GM21723 (cell line): ENCODE results near the gene AADAT.
"Not testable (repeated sequence)": the region's sequence is repeated elsewhere in the genome, so short reads cannot be mapped to it uniquely, and the experiment has no call there.

Source experiments
- ATAC-seq: cut with Tn5 transposase; IDR thresholded peaks from one replicate; pipeline ENCODE4 v1.9.1; 2021; ENCODE audit warnings: mild to moderate bottlenecking, moderate library complexity; ENCODE audit not compliant: unreplicated experiment

Gene AADAT

GRCh38 chr4:170090352-170091052 lies 746 bp upstream of the AADAT start:
- no peak for ATAC-seq

GRCh38 chr4:170089274-170089667 lies 485 bp downstream of the AADAT start:
- ATAC-seq, result peak; percentile 20

DNA sequence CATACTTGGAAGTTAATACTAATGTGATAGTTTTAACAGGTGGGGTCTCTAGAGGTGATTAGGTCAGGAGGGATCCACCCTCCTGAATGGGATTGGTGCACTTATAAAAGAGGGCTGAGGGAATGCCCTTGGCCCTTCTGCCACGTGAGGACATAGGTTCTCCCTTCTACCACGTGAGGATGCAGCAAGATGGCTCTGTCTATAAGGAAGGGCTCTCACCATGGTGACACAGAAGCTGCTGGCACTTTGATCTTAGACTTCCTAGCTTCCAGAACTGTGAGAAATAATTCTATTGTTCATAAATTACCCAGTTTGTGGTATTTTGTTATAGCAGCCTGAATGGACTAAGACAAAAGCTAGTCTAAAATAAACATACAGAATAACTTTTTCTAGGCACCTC lies 1.0 kb downstream of the AADAT start:
- no peak for ATAC-seq

DNA sequence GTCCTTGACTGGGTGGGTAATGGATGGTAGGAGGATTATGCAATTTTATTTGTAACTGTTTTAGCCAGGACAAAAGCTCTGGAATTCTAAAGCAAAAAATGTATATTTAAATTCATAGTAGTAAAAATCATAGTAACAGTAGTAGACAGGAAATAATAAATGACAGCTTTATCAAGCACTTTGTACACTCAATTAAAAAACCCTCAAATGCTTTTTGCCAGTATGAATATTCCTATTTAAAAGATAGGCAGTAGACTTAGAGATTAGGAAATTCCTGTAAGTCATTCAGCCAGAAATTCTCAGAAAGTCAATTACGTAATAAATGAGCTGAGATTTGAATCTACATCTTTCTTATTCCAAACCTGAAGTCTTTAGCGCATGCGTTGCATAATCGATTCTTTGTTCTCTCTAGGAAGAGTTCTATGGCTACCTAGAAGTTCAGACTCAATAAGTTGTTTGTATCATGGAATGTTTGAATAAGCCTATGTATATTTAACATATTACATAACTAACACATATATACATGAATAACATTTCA lies 2.5 kb downstream of the AADAT start:
- ATAC-seq, result no peak

- no peak for ATAC-seq
Measured at GRCh38 chr4:170083541-170083940, 6.2 kb downstream of the AADAT start.

GRCh38 chr4:170080496-170080895 lies 9.3 kb downstream of the AADAT start:
- no peak for ATAC-seq

- ATAC-seq, result no peak
Measured at GRCh38 chr4:170079981-170080380, 9.8 kb downstream of the AADAT start.

DNA sequence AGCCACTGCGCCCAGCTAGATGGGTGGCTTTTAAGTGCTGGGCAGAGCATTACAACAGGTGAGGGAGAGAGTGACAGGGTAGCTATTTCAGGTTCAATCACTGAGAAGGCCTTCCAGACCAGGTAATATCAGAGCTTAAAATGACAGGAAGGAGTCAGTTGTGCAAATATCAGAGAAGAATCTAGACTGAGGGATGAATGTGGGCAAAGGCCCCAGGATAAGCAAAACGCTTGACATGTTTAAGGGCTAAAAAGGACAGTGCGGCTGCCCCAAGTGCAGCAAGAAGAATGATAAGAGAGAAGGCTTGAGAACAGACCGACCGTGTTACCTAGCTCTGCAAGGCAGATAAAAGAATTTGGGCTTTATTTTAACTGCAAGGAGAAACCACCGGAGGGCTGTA lies 18.6 kb downstream of the AADAT start:
- ATAC-seq, result no peak

- no peak for ATAC-seq
Measured at GRCh38 chr4:170068438-170069128, 21.2 kb downstream of the AADAT start.

DNA sequence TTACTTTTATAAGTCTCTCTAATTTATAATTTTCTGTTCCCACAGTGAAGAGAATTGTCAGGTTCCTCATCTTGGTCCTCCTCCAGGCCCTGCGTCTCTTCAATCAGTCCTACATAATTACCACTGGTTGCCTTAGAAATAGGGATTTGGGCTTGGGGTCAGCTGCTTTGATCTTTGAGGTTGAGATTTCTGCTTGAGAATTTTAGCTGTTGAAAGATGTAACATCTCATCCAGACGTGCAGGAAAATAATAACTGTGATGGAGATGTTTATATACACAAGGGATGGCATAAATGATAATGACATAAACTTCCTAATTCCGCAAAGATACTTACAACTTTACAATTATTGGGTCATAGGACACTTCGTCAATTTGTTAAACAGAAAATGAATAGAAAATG lies 30.3 kb downstream of the AADAT start:
- no peak for ATAC-seq

DNA sequence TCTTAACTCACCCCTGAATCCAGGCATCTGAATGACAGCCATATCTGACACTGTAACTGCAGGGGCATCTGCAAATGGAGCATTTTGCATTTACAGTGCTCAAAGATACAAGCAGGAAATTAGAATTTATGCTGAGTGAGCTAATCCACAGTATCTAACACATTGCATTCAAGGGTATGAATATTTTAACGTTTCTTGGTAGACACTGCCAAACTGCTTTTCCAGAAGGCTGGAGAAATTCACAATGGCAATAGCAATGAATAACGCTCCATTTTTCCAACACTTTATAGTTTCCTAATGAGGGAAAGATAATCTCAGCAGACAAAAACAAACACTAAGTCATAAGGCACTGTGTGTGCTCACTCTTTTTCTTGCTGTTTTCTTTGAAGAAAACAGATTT lies 30.9 kb downstream of the AADAT start:
- no peak for ATAC-seq

GRCh38 chr4:170057866-170058265 lies 31.9 kb downstream of the AADAT start:
- no peak for ATAC-seq

GRCh38 chr4:170052919-170053318 lies 36.8 kb downstream of the AADAT start:
- ATAC-seq, result no peak

- ATAC-seq, result no peak
Measured at GRCh38 chr4:170051402-170051801, 38.4 kb downstream of the AADAT start.

DNA sequence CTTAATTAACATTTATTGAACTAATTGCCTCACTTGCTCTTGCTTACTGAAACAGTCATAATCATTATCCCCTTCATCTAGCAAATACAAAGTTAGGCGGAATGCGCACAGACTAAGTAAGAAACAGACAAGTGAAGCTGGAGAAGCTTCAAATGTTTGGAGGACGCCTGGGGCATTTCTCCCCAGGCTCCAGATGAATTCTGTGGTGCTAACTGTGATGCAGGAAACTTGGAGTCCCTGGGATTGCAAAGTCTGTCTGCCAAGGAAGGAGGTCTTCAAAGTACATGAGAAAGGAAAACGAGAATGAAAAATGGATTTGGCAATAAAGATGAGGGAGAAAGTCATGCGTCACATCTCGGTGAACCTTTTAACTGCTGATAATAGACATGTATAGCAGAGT lies 40.0 kb downstream of the AADAT start:
- ATAC-seq, result no peak

- no peak for ATAC-seq
Measured at GRCh38 chr4:170047771-170048354, 41.9 kb downstream of the AADAT start.

- ATAC-seq, result not testable (repeated sequence)
Measured at GRCh38 chr4:170046156-170046555, 43.6 kb downstream of the AADAT start.

DNA sequence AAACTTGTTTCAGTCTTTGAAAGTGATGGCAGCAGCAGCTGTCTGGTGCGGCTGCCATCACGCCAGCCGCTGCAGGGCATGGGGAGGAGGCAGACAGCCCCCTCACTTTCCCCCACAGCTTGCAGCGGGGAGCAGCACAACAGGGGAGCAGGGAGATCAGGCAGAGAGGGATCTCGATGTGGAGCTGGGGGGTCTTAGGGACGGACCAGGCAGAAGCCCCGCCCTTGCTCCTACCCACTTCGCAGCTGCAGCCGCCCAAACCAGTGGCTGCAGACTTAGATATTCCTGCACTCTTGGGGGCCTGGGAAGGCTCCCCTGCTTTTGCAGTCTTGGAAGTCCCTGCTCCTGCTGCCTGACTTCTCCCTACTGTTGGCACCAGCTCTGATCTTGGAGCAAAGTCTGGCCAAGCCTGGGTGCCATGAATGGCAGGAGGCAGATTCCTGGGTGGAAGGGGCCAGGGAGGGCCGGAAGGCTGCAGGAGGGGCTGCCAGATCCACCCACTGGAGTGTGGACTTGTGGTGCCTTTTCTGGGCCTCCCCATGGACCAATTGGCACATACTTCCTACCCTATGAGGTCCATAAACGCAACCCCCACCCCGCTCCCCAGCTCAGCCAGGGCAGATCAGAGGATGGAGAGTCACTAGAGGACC lies 49.6 kb downstream of the AADAT start:
- ATAC-seq, result no peak

- no peak for ATAC-seq
Measured at GRCh38 chr4:170038769-170039168, 51.0 kb downstream of the AADAT start.

DNA sequence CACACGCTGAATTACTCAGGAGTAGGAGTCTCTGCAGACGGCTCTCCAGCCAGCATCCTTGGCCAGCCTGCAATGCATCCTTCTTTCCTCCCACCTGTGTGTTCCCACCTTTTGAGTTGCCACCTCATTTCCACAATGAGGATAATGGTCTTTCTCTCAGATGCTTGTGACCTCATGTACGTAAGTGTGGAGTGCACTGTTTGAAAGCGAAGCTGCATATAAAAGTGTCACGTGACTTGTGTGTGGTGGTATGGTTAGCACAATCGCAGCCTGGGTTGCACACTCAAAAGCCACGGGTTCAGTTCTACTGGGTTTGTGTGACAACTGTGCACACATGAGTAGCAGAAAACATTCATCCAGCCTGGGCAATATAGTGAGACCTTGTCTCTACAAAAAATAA lies 51.5 kb downstream of the AADAT start:
- no peak for ATAC-seq

DNA sequence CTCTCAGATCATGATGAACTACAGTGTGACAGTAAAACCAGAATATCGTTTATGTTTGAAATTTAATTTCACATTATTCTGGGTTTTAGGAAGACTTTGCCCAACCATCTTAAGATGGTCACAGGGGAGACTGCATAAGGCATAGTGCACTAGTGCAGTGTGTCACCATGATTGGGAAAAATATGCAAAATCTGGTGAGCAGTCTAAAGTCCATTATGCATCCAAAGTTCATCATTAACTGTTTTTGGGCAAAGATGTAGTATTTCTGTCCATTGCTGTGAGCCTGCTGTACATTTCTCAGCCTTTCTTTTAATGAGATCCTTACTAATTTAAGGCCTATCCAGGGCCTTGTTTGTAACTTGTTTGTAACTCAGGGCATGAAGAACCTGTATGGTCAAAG lies 52.3 kb downstream of the AADAT start:
- no peak for ATAC-seq

GRCh38 chr4:170035845-170036244 lies 53.9 kb downstream of the AADAT start:
- no peak for ATAC-seq
